Liver (tissue), 9 donors: ENCODE measurements around the gene GRK3. TPM values are rescaled to one million over a fixed set of nuclear protein-coding genes. Genes with fewer than 3 reads are reported as not detected.
"Not testable (repeated sequence)": the region's sequence is repeated elsewhere in the genome, so short reads cannot be mapped to it uniquely, and the experiment has no call there.

ENCODE experiments used
- DNase-seq: peaks from one replicate; pipeline ENCODE4 v3.0.0-alpha.2; 2017; ENCODE audit warnings: low spot score
- H3K27ac ChIP-seq, 2 donors: one replicate each; pipeline ENCODE4 v1.7.0; 2013; ENCODE audit warnings: inconsistent platforms in 2 of 2, low read length in 2 of 2, control low read depth in 1 of 2, low read depth in 1 of 2, mild to moderate bottlenecking in 1 of 2
- H3K27me3 ChIP-seq, 4 donors: one replicate each; pipeline versions ENCODE4 v1.6.1 to v1.7.0; 2013; ENCODE audit warnings: low read length in 3 of 4, inconsistent platforms in 1 of 4, mild to moderate bottlenecking in 1 of 4, moderate library complexity in 1 of 4; ENCODE audit not compliant: control insufficient read depth in 4 of 4, insufficient read depth in 4 of 4
- H3K36me3 ChIP-seq, 4 donors: one replicate each; pipeline versions ENCODE4 v1.6.1 to v1.7.0; 2013; ENCODE audit warnings: low read length in 3 of 4, mild to moderate bottlenecking in 3 of 4, low read depth in 1 of 4, moderate library complexity in 1 of 4; ENCODE audit not compliant: control insufficient read depth in 4 of 4, insufficient read depth in 3 of 4
- H3K4me1 ChIP-seq, 4 donors: one replicate each; pipeline versions ENCODE4 v1.6.1 to v1.7.0; 2013; ENCODE audit warnings: low read length in 3 of 4, mild to moderate bottlenecking in 3 of 4, moderate library complexity in 1 of 4; ENCODE audit not compliant: control insufficient read depth in 4 of 4, insufficient read depth in 4 of 4
- H3K4me3 ChIP-seq, 3 donors: one replicate each; pipeline versions ENCODE4 v1.6.1 to v1.7.0; 2013; ENCODE audit warnings: low read length in 3 of 3, control low read depth in 1 of 3, low read depth in 1 of 3, mild to moderate bottlenecking in 1 of 3
- H3K9ac ChIP-seq, 2 donors: one replicate each; pipeline ENCODE4 v1.7.0; 2013; ENCODE audit warnings: low read length in 2 of 2, mild to moderate bottlenecking in 2 of 2, moderate library complexity in 2 of 2, control low read depth in 1 of 2, low read depth in 1 of 2
- H3K9me3 ChIP-seq, 4 donors: one replicate each; pipeline versions ENCODE4 v1.6.1 to v1.7.0; 2013; ENCODE audit warnings: low read length in 3 of 4; ENCODE audit not compliant: control insufficient read depth in 4 of 4
- ATF3 ChIP-seq: IDR thresholded peaks from 2 replicates; pipeline ENCODE4 v1.6.1; 2016; ENCODE audit warnings: antibody characterized with exemption
- CTCF ChIP-seq: fragments of 150-350 bp; IDR thresholded peaks from 2 replicates; pipeline ENCODE4 v1.5.1; 2017; ENCODE audit warnings: improper control_type of control experiment, low read depth, low read length; ENCODE audit not compliant: missing input control
- EGR1 ChIP-seq, 2 donors: IDR thresholded peaks; 2 replicates each; pipeline ENCODE4 v1.6.1; 2016 to 2018; ENCODE audit warnings: antibody characterized with exemption in 2 of 2, low read depth in 2 of 2
- FOXA1 ChIP-seq: IDR thresholded peaks from 2 replicates; pipeline ENCODE4 v1.6.1; 2016; ENCODE audit warnings: antibody characterized with exemption
- FOXA2 ChIP-seq: IDR thresholded peaks from 2 replicates; pipeline ENCODE4 v1.6.1; 2016; ENCODE audit warnings: antibody characterized with exemption
- GABPA ChIP-seq, 2 donors: IDR thresholded peaks in 1 of 2; conservative IDR thresholded peaks in 1 of 2; 2 replicates each; pipeline ENCODE4 v1.6.1; 2016; ENCODE audit warnings: antibody characterized with exemption in 2 of 2, mild to moderate bottlenecking in 1 of 2, moderate library complexity in 1 of 2
- HNF4A ChIP-seq, 2 donors: conservative IDR thresholded peaks; 2 replicates each; pipeline ENCODE4 v1.6.1; 2016; ENCODE audit warnings: antibody characterized with exemption in 2 of 2, mild to moderate bottlenecking in 2 of 2
- JUND ChIP-seq, 2 donors: IDR thresholded peaks; 2 replicates each; pipeline ENCODE4 v1.6.1; 2016; ENCODE audit warnings: antibody characterized with exemption in 2 of 2
- MAX ChIP-seq: IDR thresholded peaks from 2 replicates; pipeline ENCODE4 v1.6.1; 2016; ENCODE audit warnings: antibody characterized with exemption
- NR2F2 ChIP-seq: IDR thresholded peaks from 2 replicates; pipeline ENCODE4 v1.6.1; 2016; ENCODE audit warnings: antibody characterized with exemption
- RAD21 ChIP-seq, 2 donors: IDR thresholded peaks; 2 replicates each; pipeline ENCODE4 v1.6.1; 2016; ENCODE audit warnings: antibody characterized with exemption in 2 of 2, mild to moderate bottlenecking in 2 of 2
- REST ChIP-seq: IDR thresholded peaks from 2 replicates; pipeline ENCODE4 v1.6.1; 2016; ENCODE audit warnings: antibody characterized with exemption, mild to moderate bottlenecking
- RXRA ChIP-seq, 2 donors: IDR thresholded peaks; 2 replicates each; pipeline ENCODE4 v1.6.1; 2017 to 2018; ENCODE audit warnings: antibody characterized with exemption in 2 of 2, mild to moderate bottlenecking in 1 of 2
- SP1 ChIP-seq: IDR thresholded peaks from 2 replicates; pipeline ENCODE4 v1.6.1; 2018; ENCODE audit warnings: antibody characterized with exemption, mild to moderate bottlenecking
- TAF1 ChIP-seq: conservative IDR thresholded peaks from 2 replicates; pipeline ENCODE4 v1.6.1; 2016; ENCODE audit warnings: antibody characterized with exemption, mild to moderate bottlenecking
- WGBS: extraction: QIAGEN DNeasy Blood & Tissue Kit; methylation state at CpG from one replicate; pipeline ENCODE4 v1.1.7; 2013; 5-methylcytosine and 5-hydroxymethylcytosine counted together
- polyA plus RNA-seq, 2 donors: library from polyadenylated mRNA; stranded (reverse) in 1 of 2; unstranded in 1 of 2; fragments of 200-250 nt in 1 of 2; fragments of >200 nt in 1 of 2; fragmentation: Nextera tagmentation in 1 of 2; extraction: Ambion mirVana in 1 of 2; gene quantifications; one replicate each; pipeline versions ENCODE4 v1.2.1 to v1.2.3, GENCODE V29; 2013 to 2015
- total RNA-seq, 2 donors: library from RNA; depleted of rRNA; stranded (reverse); fragments of >200 nt; gene quantifications; one replicate each; pipeline ENCODE4 v1.2.3, GENCODE V29; 2014
- donor health status: healthy.
- donor health status: healthy.
- donor health status: healthy.
- donor health status: healthy.
- donor health status: healthy.

GRK3 gene
- total and polyA plus RNA-seq, 4 donors: 0.79 to 6.5 (median 2.4) TPM

- peaks cover 0 to 5% (median under 1%) of the 10 kb centered on the region in 4 donors for H3K9me3 ChIP-seq
- no peaks in the 10 kb centered on the region for H3K4me1 ChIP-seq
- TF ChIP-seq RXRA (IDR thresholded peaks at IDR 0.05): no peak
- no peak for TF ChIP-seq FOXA2
- no peak for TF ChIP-seq TAF1
- no peak for TF ChIP-seq EGR1 (IDR thresholded peaks at IDR 0.05; ENCODE audit: low read depth in 2 of 2)
- no peak for TF ChIP-seq JUND (IDR thresholded peaks at IDR 0.05)
- TF ChIP-seq GABPA (IDR thresholded peaks at IDR 0.05 in 1 of 2, conservative IDR thresholded peaks at IDR 0.05 in 1 of 2): no peak
- no peak for TF ChIP-seq NR2F2
- TF ChIP-seq HNF4A (conservative IDR thresholded peaks at IDR 0.05): no peak
- no peaks in the 10 kb centered on the region for H3K27me3 ChIP-seq
- 76% methylated on average over 1 of the region's 1 CpG for WGBS
- H3K4me3 ChIP-seq: no peak overlapping the region
- H3K27ac ChIP-seq: no peak overlapping the region
- DNase-seq: no peak
- H3K9ac ChIP-seq: no peak overlapping the region
- H3K36me3 ChIP-seq: no peaks in the 10 kb centered on the region
Measured at GRCh38 chr22:25551396-25551795, 13.1 kb upstream of the GRK3 start.

- not testable (repeated sequence) for H3K27ac ChIP-seq, H3K27me3 ChIP-seq, H3K36me3 ChIP-seq, H3K9ac ChIP-seq, H3K4me1 ChIP-seq, DNase-seq, H3K4me3 ChIP-seq, H3K9me3 ChIP-seq
- WGBS: 72% methylated on average over 1 of the region's 1 CpG
Measured at GRCh38 chr22:25552405-25552804, 12.1 kb upstream of the GRK3 start.

- Histone ChIP-seq H3K9ac (no peak overlapping the region), H3K36me3 (no peaks in the 10 kb centered on the region), H3K9me3 (peaks cover 0 to 5% (median under 1%) of the 10 kb centered on the region in 4 donors), H3K27me3 (no peaks in the 10 kb centered on the region), H3K4me1 (no peaks in the 10 kb centered on the region), H3K4me3 (no peak overlapping the region), H3K27ac (no peak overlapping the region)
- DNase-seq: no peak
- 92% methylated on average over 2 of the region's 2 CpGs for WGBS
- TF ChIP-seq FOXA1: no peak
- no peak for TF ChIP-seq RAD21 (IDR thresholded peaks at IDR 0.05)
- TF ChIP-seq TAF1: no peak
- no peak for TF ChIP-seq FOXA2
- no peak for TF ChIP-seq MAX
- TF ChIP-seq GABPA (IDR thresholded peaks at IDR 0.05 in 1 of 2, conservative IDR thresholded peaks at IDR 0.05 in 1 of 2): no peak
- no peak for TF ChIP-seq HNF4A (conservative IDR thresholded peaks at IDR 0.05)
- no peak for TF ChIP-seq CTCF
- no peak for TF ChIP-seq ATF3
- no peak for TF ChIP-seq EGR1 (IDR thresholded peaks at IDR 0.05; ENCODE audit: low read depth in 2 of 2)
- no peak for TF ChIP-seq REST
- no peak for TF ChIP-seq NR2F2
- TF ChIP-seq JUND (IDR thresholded peaks at IDR 0.05): no peak
- no peak for TF ChIP-seq SP1
- no peak for TF ChIP-seq RXRA (IDR thresholded peaks at IDR 0.05)
Measured at GRCh38 chr22:25553131-25553530, 11.3 kb upstream of the GRK3 start.
